Ammon's horn (tissue), 1 donor: ENCODE results near the gene RPL6.

Experiments used
- DNase-seq: peaks from one replicate; pipeline ENCODE4 v3.0.0-alpha.2; 2016; ENCODE audit warnings: low spot score

Gene RPL6

DNA sequence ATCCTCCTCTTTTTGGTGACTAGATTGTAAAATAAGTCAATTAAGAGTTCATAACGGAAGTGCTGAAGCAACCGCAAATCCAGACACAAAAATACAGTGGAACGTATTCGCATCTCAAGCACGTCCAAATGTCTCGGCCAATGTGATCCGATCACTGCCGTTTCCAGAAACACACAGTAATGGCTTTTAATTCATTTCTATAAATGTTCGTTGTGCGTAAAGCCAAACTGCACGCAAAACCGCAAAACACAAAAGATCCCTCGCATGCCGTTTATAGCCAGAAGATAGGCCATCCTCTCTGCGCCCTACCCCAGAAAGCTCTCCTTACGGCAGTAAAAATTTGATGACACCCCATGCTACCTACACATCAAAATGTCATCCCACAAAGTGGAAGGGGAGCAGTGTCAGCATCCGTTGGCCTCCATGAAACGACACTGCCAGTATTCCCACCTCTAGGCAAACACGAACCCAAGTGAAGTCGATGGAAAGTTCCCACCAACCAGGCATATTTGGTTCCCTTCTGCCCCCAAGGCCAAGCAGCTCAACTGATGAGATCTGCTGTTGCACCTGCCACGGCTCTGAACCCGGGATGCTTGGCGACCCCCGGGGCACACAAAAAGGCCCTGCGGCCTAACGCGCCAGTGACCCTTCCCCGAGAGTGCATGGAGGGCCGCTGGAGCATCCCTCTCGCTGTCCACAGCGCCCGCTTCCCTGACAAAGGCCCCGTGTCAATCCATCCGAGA lies 28.6 kb downstream of the RPL6 start:
- peak; percentile 30 for DNase-seq

DNA sequence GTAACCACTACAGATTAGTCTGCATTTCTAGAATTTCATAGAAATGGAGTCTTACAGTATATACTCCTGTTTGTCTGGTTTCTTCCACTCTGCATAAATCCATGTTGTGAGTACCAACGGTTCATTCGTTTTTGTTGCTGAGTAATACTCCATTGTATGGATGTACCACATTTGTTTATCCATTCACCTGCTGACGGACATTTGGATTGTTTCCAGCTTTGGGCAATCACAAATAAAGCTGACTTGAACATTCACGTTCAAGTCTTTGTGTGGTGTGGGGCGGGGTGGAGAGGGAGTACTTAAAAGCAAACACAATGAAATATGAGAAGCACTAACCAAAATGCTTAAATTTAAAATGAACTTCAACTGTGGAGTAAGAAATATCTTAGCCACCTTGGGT lies 34.3 kb downstream of the RPL6 start:
- DNase-seq = no peak

DNA sequence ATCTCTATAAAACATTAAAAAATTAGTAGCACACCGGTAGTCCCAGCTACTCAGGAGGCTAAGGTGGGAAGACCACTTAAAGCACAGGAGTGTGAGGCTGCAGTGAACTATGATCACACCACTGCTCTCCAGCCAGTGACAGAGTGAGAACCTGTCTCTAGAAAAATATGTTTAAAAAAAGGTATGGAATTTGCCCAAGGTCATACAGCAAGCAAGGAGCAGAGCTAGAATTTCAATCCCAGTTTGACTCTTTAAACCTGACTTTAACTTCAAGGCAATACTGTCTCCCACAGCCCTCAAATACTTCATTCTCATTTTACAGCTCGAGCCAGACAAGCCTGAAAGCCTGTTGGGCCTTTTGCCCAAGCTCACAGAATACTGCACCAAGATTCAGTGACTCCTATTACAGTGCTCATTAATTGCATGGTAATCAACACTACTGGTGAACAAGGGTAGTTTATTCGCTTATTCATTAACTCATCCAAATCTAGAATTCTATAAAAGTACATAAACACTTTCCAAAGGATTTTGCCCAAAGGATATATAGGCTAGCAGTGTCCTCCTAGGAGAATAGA lies 35.2 kb downstream of the RPL6 start:
- DNase-seq = no peak

DNA sequence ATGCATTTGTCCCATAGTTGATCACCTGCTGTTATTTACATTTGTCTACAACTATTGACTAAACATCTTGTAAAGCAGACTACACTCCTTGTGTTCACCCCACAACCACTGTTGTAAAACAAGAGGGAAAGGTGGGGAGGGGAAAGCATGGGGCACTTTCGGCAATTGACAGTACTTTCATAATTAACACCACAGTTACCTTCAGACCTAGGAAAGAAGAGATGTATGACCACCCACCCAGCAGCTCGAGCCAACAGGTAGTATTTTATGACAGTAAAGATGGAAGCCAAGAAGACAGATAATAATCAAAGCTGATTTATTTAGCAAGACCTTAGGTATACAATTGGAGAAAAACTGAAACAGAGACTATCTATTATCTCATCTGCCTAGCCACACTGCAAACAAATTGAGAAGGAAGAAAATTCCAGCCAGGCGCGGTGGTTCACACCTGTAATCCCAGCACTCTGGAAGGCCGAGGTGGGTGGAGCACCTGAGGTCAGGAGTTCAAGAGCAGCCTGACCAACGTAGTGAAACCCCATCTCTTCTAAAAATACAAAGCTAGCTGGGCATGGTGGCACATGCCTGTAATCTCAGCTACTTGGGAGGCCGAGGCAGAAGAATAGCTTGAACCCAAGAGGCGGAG lies 38.4 kb downstream of the RPL6 start:
- no peak for DNase-seq

DNA sequence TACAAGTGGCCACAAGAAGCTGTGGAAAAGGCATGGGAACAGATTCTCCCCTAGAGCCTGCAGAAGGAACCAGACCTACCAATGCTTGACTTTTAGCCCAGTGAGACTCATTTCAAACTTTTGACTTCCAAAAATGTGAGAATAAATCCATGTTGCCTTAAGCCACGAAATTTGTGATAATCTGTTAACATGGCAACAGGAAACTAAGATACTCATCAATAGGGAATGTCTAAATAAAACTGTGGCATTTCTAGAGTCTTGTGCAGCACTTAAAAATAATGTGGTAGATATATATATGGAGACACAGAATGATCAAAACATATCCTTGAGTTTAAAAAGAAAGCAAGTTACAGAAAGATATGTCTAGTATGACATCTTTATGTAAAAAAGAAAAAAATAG lies 39.2 kb downstream of the RPL6 start:
- no peak for DNase-seq

DNA sequence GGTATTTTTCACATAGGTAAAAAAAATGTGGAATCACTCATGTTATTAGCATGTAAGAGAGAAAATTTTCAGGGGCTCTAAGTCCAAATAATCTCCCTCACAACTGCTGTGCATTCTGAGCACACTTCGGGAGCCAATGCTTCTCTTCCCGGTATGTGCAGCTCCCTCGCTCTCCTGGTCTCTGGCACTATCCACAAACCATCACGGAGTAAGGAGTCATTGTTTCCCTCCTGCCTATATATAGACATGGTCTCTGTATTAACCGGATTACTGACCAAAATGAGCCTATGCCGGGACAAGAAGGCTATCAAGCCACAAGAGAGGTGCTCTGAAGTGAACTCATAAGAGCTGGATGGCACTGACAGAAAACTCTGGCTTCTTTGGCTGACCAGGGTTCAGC lies 40.5 kb downstream of the RPL6 start:
- no peak for DNase-seq

DNA sequence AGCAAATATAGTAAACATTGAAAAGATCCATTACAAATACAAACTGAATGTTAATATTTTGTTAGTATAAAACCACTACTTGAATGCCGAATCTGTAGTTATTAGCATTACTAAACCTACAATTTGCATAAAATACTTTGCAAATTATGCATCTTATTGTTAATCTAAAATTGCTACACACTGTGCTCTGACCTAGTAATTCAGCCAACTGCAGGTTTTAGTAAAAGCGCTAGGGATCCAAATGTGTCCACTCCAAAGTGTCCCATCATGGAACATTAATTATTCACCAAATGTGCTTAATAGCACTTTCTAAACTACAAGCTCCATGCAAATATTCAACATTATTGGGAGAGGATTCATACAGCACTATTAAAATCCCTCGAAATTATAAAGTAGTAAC lies 41.4 kb downstream of the RPL6 start:
- no peak for DNase-seq

DNA sequence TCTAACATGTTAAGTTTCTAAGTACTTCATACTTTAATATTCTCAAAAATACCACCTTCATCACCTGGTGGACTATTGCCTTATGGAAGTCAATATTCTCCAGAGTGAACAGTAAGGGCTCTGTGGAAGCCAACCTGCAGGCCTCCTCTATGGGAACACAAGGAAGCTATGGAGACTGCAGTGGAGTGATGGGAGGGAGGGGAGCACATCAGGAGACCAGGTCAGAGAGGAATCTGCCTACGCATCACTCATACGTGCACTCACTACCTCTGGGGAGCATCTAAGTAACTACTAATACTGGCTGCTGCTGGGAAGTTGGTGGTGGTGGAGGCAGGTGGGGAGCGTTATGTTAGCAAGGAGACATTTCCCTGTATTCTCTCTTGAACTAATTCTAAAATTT lies 47.1 kb downstream of the RPL6 start:
- DNase-seq = no peak

DNA sequence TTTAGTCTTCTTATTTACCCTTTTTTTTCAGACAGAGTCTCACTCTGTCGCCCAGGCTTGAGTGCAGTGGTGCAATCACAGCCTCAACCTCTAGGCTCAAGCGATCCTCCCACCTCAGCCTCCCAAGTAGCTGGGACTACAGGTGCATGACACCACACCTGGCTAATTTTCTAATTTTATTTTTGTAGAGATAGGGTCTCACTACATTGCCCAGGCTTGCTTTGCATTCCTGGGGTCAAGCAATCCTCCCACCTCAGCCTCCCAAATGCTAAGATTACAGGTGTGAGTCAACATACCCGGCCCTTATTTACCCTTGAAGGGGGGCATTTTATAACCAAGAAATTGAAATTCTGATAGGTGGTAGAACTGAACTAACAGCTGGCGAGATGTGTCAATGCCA lies 48.1 kb downstream of the RPL6 start:
- no peak for DNase-seq

DNA sequence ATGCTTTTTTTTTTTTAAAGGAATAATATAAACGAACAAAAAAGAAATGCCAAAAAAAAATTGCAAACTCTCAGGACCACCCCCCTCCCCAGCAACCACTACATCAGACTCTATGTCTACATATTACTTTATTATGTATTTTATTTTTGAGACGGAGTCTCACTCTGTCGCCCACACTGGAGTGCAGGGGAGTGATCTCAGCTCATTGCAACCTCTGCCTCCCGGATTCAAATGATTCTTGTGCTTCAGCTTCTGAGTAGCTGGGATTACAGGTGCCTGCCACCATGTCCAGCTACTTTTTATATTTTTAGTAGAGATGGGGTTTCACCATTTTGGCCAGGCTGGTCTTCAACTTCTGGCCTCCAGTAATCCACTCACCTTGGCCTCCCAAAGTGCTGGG lies 50.1 kb downstream of the RPL6 start:
- no peak for DNase-seq

DNA sequence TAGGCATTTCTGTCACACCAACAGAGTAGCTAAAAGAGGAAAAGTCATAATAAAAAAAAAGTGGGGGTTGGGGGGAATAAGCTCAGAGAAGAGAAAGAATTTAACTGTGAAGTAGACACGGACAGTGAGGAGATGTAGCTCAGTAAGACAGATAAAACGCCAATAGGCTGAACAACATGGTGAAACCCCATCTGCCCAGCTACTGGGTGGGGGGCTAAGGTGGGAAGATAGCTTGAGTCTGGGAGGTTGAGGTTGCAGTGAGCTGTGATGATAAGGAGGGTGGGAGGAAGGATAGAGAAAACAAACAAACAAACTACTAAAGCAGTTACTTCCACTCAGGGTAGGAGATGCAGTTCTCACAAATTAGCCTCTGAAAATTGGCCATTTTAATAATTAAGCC lies 52.2 kb downstream of the RPL6 start:
- DNase-seq = no peak
